Measurements from ENCODE around the gene STK17A. TPM values are rescaled to one million over a fixed set of nuclear protein-coding genes. Genes with fewer than 3 reads are reported as not detected.

The STK17A gene
- total RNA-seq, 1 experiment from 2014 or later: 21.3 TPM

- Histone ChIP-seq H3K27ac (ENCODE audit: low read length) (no peak overlapping the region), H3K27me3 (ENCODE audit: control insufficient read depth, insufficient read depth, low read length) (peaks cover 9% of the 10 kb centered on the region), H3K9me3 (ENCODE audit: control insufficient read depth, insufficient read depth, low read depth, low read length) (no peaks in the 10 kb centered on the region), H3K36me3 (ENCODE audit: control insufficient read depth, insufficient read depth, low read length) (no peaks in the 10 kb centered on the region), H3K4me3 (ENCODE audit: low read depth in 2 of 2, low read length in 2 of 2) (no peak overlapping the region), H3K4me1 (ENCODE audit: control insufficient read depth, insufficient read depth, low read length) (no peaks in the 10 kb centered on the region)
- POLR2A ChIA-PET: no interaction called here
- no peak for ATAC-seq
- CTCF ChIA-PET: no interaction called here
- TF ChIP-seq, protein P1, sequence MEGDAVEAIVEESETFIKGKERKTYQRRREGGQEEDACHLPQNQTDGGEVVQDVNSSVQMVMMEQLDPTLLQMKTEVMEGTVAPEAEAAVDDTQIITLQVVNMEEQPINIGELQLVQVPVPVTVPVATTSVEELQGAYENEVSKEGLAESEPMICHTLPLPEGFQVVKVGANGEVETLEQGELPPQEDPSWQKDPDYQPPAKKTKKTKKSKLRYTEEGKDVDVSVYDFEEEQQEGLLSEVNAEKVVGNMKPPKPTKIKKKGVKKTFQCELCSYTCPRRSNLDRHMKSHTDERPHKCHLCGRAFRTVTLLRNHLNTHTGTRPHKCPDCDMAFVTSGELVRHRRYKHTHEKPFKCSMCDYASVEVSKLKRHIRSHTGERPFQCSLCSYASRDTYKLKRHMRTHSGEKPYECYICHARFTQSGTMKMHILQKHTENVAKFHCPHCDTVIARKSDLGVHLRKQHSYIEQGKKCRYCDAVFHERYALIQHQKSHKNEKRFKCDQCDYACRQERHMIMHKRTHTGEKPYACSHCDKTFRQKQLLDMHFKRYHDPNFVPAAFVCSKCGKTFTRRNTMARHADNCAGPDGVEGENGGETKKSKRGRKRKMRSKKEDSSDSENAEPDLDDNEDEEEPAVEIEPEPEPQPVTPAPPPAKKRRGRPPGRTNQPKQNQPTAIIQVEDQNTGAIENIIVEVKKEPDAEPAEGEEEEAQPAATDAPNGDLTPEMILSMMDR (IDR thresholded peaks at IDR 0.05): no peak
- no peak for TF ChIP-seq SIN3A (IDR thresholded peaks at IDR 0.05; ENCODE audit: borderline replicate concordance, insufficient read depth, low read depth, low read length)
- no peak for TF ChIP-seq POLR2AphosphoS5 (IDR thresholded peaks at IDR 0.05; ENCODE audit: low read depth, low read length)
- TF ChIP-seq, protein P2, sequence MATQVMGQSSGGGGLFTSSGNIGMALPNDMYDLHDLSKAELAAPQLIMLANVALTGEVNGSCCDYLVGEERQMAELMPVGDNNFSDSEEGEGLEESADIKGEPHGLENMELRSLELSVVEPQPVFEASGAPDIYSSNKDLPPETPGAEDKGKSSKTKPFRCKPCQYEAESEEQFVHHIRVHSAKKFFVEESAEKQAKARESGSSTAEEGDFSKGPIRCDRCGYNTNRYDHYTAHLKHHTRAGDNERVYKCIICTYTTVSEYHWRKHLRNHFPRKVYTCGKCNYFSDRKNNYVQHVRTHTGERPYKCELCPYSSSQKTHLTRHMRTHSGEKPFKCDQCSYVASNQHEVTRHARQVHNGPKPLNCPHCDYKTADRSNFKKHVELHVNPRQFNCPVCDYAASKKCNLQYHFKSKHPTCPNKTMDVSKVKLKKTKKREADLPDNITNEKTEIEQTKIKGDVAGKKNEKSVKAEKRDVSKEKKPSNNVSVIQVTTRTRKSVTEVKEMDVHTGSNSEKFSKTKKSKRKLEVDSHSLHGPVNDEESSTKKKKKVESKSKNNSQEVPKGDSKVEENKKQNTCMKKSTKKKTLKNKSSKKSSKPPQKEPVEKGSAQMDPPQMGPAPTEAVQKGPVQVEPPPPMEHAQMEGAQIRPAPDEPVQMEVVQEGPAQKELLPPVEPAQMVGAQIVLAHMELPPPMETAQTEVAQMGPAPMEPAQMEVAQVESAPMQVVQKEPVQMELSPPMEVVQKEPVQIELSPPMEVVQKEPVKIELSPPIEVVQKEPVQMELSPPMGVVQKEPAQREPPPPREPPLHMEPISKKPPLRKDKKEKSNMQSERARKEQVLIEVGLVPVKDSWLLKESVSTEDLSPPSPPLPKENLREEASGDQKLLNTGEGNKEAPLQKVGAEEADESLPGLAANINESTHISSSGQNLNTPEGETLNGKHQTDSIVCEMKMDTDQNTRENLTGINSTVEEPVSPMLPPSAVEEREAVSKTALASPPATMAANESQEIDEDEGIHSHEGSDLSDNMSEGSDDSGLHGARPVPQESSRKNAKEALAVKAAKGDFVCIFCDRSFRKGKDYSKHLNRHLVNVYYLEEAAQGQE (IDR thresholded peaks at IDR 0.05; ENCODE audit: insufficient read depth in 1 of 2, low read depth in 2 of 2, low read length in 1 of 2): no peak
- no peak for TF ChIP-seq TCF7L2 (IDR thresholded peaks at IDR 0.05; ENCODE audit: low read depth, low read length)
- no TSS peak for BruUV-seq (replicated peaks)
- in situ Hi-C loops (cut with HindIII; ENCODE audit: low pct_unique_long_range_greater_than_20kb, low sequenced_read_pairs): no loop called here
- no peak for DNase-seq (ENCODE audit: low read depth, low spot score)
- intact Hi-C loops (cut with micrococcal nuclease; ENCODE audit: unreplicated experiment): no loop called here
Observed at GRCh38 chr7:43536773-43537172, 46.1 kb upstream of the STK17A start.

GRCh38 chr7:43537765-43538403 lies 45.0 kb upstream of the STK17A start:
- intact Hi-C loops (cut with micrococcal nuclease; ENCODE audit: unreplicated experiment): no loop called here
- no peak overlapping the region for H3K27ac ChIP-seq (ENCODE audit: low read length)
- no peaks in the 10 kb centered on the region for H3K36me3 ChIP-seq (ENCODE audit: control insufficient read depth, insufficient read depth, low read length)
- in situ Hi-C loops (cut with HindIII; ENCODE audit: low pct_unique_long_range_greater_than_20kb, low sequenced_read_pairs): no loop called here
- ChIA-PET CTCF (no interaction called here), POLR2A (no interaction called here)
- DNase-seq (ENCODE audit: low read depth, low spot score): no peak
- BruUV-seq (replicated peaks): no TSS peak
- ATAC-seq: no peak
- no peaks in the 10 kb centered on the region for H3K9me3 ChIP-seq (ENCODE audit: control insufficient read depth, insufficient read depth, low read depth, low read length)
- no peak overlapping the region for H3K4me3 ChIP-seq (ENCODE audit: low read depth in 2 of 2, low read length in 2 of 2)
- TF ChIP-seq POLR2AphosphoS5 (IDR thresholded peaks at IDR 0.05; ENCODE audit: low read depth, low read length) (no peak), TCF7L2 (IDR thresholded peaks at IDR 0.05; ENCODE audit: low read depth, low read length) (no peak), SIN3A (IDR thresholded peaks at IDR 0.05; ENCODE audit: borderline replicate concordance, insufficient read depth, low read depth, low read length) (no peak)
- TF ChIP-seq, protein P2 (IDR thresholded peaks at IDR 0.05; ENCODE audit: insufficient read depth in 1 of 2, low read depth in 2 of 2, low read length in 1 of 2): no peak
- TF ChIP-seq, protein P1 (IDR thresholded peaks at IDR 0.05): no peak
- H3K27me3 ChIP-seq (ENCODE audit: control insufficient read depth, insufficient read depth, low read length): peaks cover 9% of the 10 kb centered on the region
- H3K4me1 ChIP-seq (ENCODE audit: control insufficient read depth, insufficient read depth, low read length): no peaks in the 10 kb centered on the region
